ENCODE measurements around the gene LTC4S. TPM values are rescaled to one million over a fixed set of nuclear protein-coding genes. Genes with fewer than 3 reads are reported as not detected.
A peak's percentile ranks its signal among the peaks of the same experiment; 100 is the strongest.

LTC4S gene
- polyA plus RNA-seq, 3 donors: 0.65 to 2.1 (median 0.69) TPM

DNA sequence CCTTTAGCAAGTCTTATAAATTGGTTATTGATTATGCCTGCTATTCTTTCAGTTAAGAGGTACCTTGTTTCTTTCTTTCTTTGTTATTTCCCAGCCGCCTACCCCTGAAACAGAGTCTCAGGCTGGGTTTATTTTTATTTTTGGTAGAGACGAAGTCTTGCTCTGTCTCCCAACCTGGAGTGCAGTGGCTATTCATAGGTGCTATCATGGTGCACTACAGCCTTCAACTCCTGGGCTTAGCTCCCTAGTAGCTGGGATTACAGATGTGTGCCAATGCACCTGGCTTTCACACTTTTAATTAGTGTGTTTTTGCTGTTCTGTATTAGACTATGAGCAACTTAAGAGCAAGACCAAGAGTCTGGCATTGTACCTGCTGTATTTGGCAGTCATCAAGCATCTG, 46.9 kb upstream of the LTC4S start:
- peak overlapping the region in 1 of 2 donors; percentile 46 for H3K4me3 Mint-ChIP-seq
- peaks cover 99% of the 10 kb centered on the region for H3K79me2 ChIP-seq (ENCODE audit: insufficient read depth, low read length)
- peaks cover 4 to 22% of the 10 kb centered on the region in 2 donors for H3K36me3 ChIP-seq (replicated peaks in 1 of 2; ENCODE audit: control insufficient read depth in 1 of 2, insufficient read depth in 2 of 2, low read length in 2 of 2)
- DNase-seq: no peak
- peak overlapping the region in 1 of 2 donors; percentile 73 for H3K27ac ChIP-seq (ENCODE audit: low read depth in 1 of 2, low read length in 2 of 2)
- no peaks in the 10 kb centered on the region for H3K27me3 ChIP-seq (ENCODE audit: control insufficient read depth in 2 of 2, insufficient read depth in 2 of 2, low read length in 2 of 2)
- no peak overlapping the region for H3K9ac ChIP-seq (ENCODE audit: insufficient read depth, low read length, poor library complexity, severe bottlenecking)
- 100% methylated on average over 1 of the region's 2 CpGs for WGBS (ENCODE audit: insufficient coverage)
- peak overlapping the region; percentile 63 to 94 (median 84) for H3K27ac Mint-ChIP-seq
- H3K27me3 Mint-ChIP-seq (ENCODE audit: low read depth in 3 of 3): peaks cover 0 to 3% (median 0%) of the 10 kb centered on the region in 3 donors
- no peaks in the 10 kb centered on the region for H3K9me3 Mint-ChIP-seq
- peaks cover 100% of the 10 kb centered on the region for H4K20me1 ChIP-seq (ENCODE audit: insufficient read depth, low read length)
- no peak overlapping the region for H2AFZ ChIP-seq (ENCODE audit: insufficient read depth, low read depth, low read length, poor library complexity, severe bottlenecking)
- H3K36me3 Mint-ChIP-seq: peaks cover 17 to 42% of the 10 kb centered on the region in 2 donors
- H3K4me2 ChIP-seq (replicated peaks; ENCODE audit: extremely low read depth, low read length, poor library complexity, severe bottlenecking): no peak overlapping the region
- no peaks in the 10 kb centered on the region for H3K9me3 ChIP-seq (replicated peaks in 1 of 2; ENCODE audit: control insufficient read depth in 1 of 2, insufficient read depth in 1 of 2, low read length in 2 of 2)
- peaks cover 22% of the 10 kb centered on the region for H3K4me1 Mint-ChIP-seq
- H3K4me3 ChIP-seq (replicated peaks in 1 of 3; ENCODE audit: low read depth in 2 of 3, low read length in 3 of 3): no peak overlapping the region
- TF ChIP-seq, protein P1, sequence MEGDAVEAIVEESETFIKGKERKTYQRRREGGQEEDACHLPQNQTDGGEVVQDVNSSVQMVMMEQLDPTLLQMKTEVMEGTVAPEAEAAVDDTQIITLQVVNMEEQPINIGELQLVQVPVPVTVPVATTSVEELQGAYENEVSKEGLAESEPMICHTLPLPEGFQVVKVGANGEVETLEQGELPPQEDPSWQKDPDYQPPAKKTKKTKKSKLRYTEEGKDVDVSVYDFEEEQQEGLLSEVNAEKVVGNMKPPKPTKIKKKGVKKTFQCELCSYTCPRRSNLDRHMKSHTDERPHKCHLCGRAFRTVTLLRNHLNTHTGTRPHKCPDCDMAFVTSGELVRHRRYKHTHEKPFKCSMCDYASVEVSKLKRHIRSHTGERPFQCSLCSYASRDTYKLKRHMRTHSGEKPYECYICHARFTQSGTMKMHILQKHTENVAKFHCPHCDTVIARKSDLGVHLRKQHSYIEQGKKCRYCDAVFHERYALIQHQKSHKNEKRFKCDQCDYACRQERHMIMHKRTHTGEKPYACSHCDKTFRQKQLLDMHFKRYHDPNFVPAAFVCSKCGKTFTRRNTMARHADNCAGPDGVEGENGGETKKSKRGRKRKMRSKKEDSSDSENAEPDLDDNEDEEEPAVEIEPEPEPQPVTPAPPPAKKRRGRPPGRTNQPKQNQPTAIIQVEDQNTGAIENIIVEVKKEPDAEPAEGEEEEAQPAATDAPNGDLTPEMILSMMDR (IDR thresholded peaks at IDR 0.05): no peak
- intact Hi-C loops (cut with micrococcal nuclease): no loop called here
- H3K4me1 ChIP-seq (ENCODE audit: control insufficient read depth in 1 of 2, insufficient read depth in 2 of 2, low read length in 2 of 2): peaks cover 12 to 22% of the 10 kb centered on the region in 2 donors

- Mint-ChIP-seq H3K36me3 (peaks cover 17 to 45% of the 10 kb centered on the region in 2 donors), H3K27me3 (ENCODE audit: low read depth in 3 of 3) (peaks cover 0 to 3% (median 0%) of the 10 kb centered on the region in 3 donors), H3K4me3 (peak overlapping the region in 1 of 2 donors; percentile 60), H3K9me3 (no peaks in the 10 kb centered on the region), H3K4me1 (peaks cover 22% of the 10 kb centered on the region), H3K27ac (peak overlapping the region; percentile 73 to 94 (median 87))
- Histone ChIP-seq H3K4me2 (replicated peaks; ENCODE audit: extremely low read depth, low read length, poor library complexity, severe bottlenecking) (peak overlapping the region; percentile 3), H3K36me3 (replicated peaks in 1 of 2; ENCODE audit: control insufficient read depth in 1 of 2, insufficient read depth in 2 of 2, low read length in 2 of 2) (peaks cover 4 to 24% of the 10 kb centered on the region in 2 donors), H3K79me2 (ENCODE audit: insufficient read depth, low read length) (peaks cover 97% of the 10 kb centered on the region), H4K20me1 (ENCODE audit: insufficient read depth, low read length) (peaks cover 97% of the 10 kb centered on the region), H3K27me3 (ENCODE audit: control insufficient read depth in 2 of 2, insufficient read depth in 2 of 2, low read length in 2 of 2) (no peaks in the 10 kb centered on the region), H3K27ac (ENCODE audit: low read depth in 1 of 2, low read length in 2 of 2) (peak overlapping the region; percentile 32 to 64), H3K9me3 (replicated peaks in 1 of 2; ENCODE audit: control insufficient read depth in 1 of 2, insufficient read depth in 1 of 2, low read length in 2 of 2) (no peaks in the 10 kb centered on the region), H3K4me1 (ENCODE audit: control insufficient read depth in 1 of 2, insufficient read depth in 2 of 2, low read length in 2 of 2) (peaks cover 12 to 22% of the 10 kb centered on the region in 2 donors), H2AFZ (ENCODE audit: insufficient read depth, low read depth, low read length, poor library complexity, severe bottlenecking) (no peak overlapping the region), H3K4me3 (replicated peaks in 1 of 3; ENCODE audit: low read depth in 2 of 3, low read length in 3 of 3) (no peak overlapping the region), H3K9ac (ENCODE audit: insufficient read depth, low read length, poor library complexity, severe bottlenecking) (no peak overlapping the region)
- 20% methylated on average over 1 of the region's 3 CpGs for WGBS (ENCODE audit: insufficient coverage)
- intact Hi-C loops (cut with micrococcal nuclease): no loop called here
- TF ChIP-seq, protein P1 (IDR thresholded peaks at IDR 0.05): no peak
- DNase-seq: peak; percentile 69 to 83 (median 76)
These were observed 46.0 kb upstream of the LTC4S start for GRCh38 chr5:179747811-179748210.
